Activated CD8-positive, alpha-beta memory T cell treated with anti-CD3 and anti-CD28 coated beads for 48 hours (primary cell): ENCODE results near the gene SERPINE2.
A peak's percentile ranks its signal among the peaks of the same experiment; 100 is the strongest.

Source experiments
- DNase-seq, 3 experiments: peaks; one replicate each; pipeline ENCODE4 v3.0.0-alpha.2; 2020; ENCODE audit warnings: low read depth in 2 of 3, low spot score in 2 of 3

The SERPINE2 gene

GRCh38 chr2:224039080-224039769 is at the start of gene SERPINE2:
TSS of gene SERPINE2 (minus strand) at chr2:224039286. CDS start at chr2:224001900, 37,386 bp downstream.
- peak in 2 of 3 experiments; percentile 34 to 50 for DNase-seq

GRCh38 chr2:224086226-224086914 is 47.3 kb upstream of the SERPINE2 start:
- no peak for DNase-seq

GRCh38 chr2:224085811-224086210 is 46.7 kb upstream of the SERPINE2 start:
- DNase-seq: no peak

- DNase-seq: no peak
Observed at GRCh38 chr2:224085246-224085645, 46.2 kb upstream of the SERPINE2 start.

GRCh38 chr2:224084266-224084892 is 45.3 kb upstream of the SERPINE2 start:
- DNase-seq: no peak

- DNase-seq: no peak
Observed at GRCh38 chr2:224083638-224084037, 44.6 kb upstream of the SERPINE2 start.

- no peak for DNase-seq
Observed at GRCh38 chr2:224078656-224079055, 39.6 kb upstream of the SERPINE2 start.

- no peak for DNase-seq
Observed at GRCh38 chr2:224077773-224078507, 38.9 kb upstream of the SERPINE2 start.

GRCh38 chr2:224075588-224075987 is 36.5 kb upstream of the SERPINE2 start:
- no peak for DNase-seq

GRCh38 chr2:224073676-224074075 is 34.6 kb upstream of the SERPINE2 start:
- DNase-seq: no peak

GRCh38 chr2:224072541-224073188 is 33.6 kb upstream of the SERPINE2 start:
- no peak for DNase-seq

GRCh38 chr2:224069172-224069571 is 30.1 kb upstream of the SERPINE2 start:
- DNase-seq: no peak

- no peak for DNase-seq
Observed at GRCh38 chr2:224063298-224063648, 24.2 kb upstream of the SERPINE2 start.

GRCh38 chr2:224062481-224063297 is 23.6 kb upstream of the SERPINE2 start:
- no peak for DNase-seq

- DNase-seq: no peak
Observed at GRCh38 chr2:224060783-224061482, 21.8 kb upstream of the SERPINE2 start.

- no peak for DNase-seq
Observed at GRCh38 chr2:224059178-224059577, 20.1 kb upstream of the SERPINE2 start.

GRCh38 chr2:224058048-224058775 is 19.1 kb upstream of the SERPINE2 start:
- no peak for DNase-seq

- DNase-seq: no peak
Observed at GRCh38 chr2:224056889-224057288, 17.8 kb upstream of the SERPINE2 start.

GRCh38 chr2:224055101-224055500 is 16.0 kb upstream of the SERPINE2 start:
- no peak for DNase-seq
